IMR-90 (cell line): ENCODE measurements around the gene ZDHHC11B. TPM values are rescaled to one million over a fixed set of nuclear protein-coding genes. Genes with fewer than 3 reads are reported as not detected.

Experiments used
- ATAC-seq: fragments of 200-7000 bp; cut with Tn5 transposase; 2 replicates; pipeline ENCODE4 v1.9.1; 2020; ENCODE audit warnings: low read depth, mild to moderate bottlenecking, moderate library complexity
- BruUV-seq: library from RNA; stranded (reverse); fragments of 400-500 nt; replicated peaks from 2 replicates; lab custom pipeline; 2021; lab: Mats Ljungman, UMichigan
- CTCF ChIA-PET: fragments of 300-600 bp; formaldehyde crosslinking; extraction: SDS; loops from one replicate; lab custom pipeline; 2021; ENCODE audit warnings: antibody characterized with exemption; lab: Yijun Ruan, JAX
- POLR2A ChIA-PET: fragments of 300-600 bp; sonication (Branson Sonifier 250); formaldehyde crosslinking; loops from one replicate; lab custom pipeline; 2022; ENCODE audit warnings: antibody characterized with exemption; ENCODE audit not compliant: unreplicated experiment; lab: Charles Lee
- DNase-seq: peaks from one replicate; pipeline ENCODE4 v3.0.0; 2013
- H2AFZ ChIP-seq: replicated peaks from 2 replicates; pipeline ENCODE3; 2013; ENCODE audit warnings: low read length, mild to moderate bottlenecking; ENCODE audit not compliant: poor library complexity
- H2AK5ac ChIP-seq: 2 replicates; pipeline ENCODE4 v1.6.1; 2013; ENCODE audit warnings: low read depth, low read length, inconsistent platforms
- H2AK9ac ChIP-seq: replicated peaks from 2 replicates; pipeline ENCODE3; 2013; ENCODE audit warnings: mild to moderate bottlenecking, low read depth, low read length, moderate library complexity; ENCODE audit not compliant: poor library complexity
- H2BK120ac ChIP-seq: 2 replicates; pipeline ENCODE4 v1.6.1; 2013; ENCODE audit warnings: low read depth, low read length, inconsistent platforms
- H2BK15ac ChIP-seq: 3 replicates; pipeline ENCODE4 v1.6.1; 2013; ENCODE audit warnings: low read depth, low read length, inconsistent platforms
- H2BK20ac ChIP-seq: 2 replicates; pipeline ENCODE4 v1.6.1; 2013; ENCODE audit warnings: low read depth, mild to moderate bottlenecking, inconsistent platforms, low read length, moderate library complexity
- H2BK5ac ChIP-seq: 2 replicates; pipeline ENCODE4 v1.6.1; 2013; ENCODE audit warnings: mild to moderate bottlenecking, low read depth, low read length, inconsistent platforms; ENCODE audit not compliant: poor library complexity, severe bottlenecking
- H3K14ac ChIP-seq: replicated peaks from 2 replicates; pipeline ENCODE4 v1.6.1; 2013; ENCODE audit warnings: low read depth, low read length, inconsistent platforms
- H3K18ac ChIP-seq: 2 replicates; pipeline ENCODE4 v1.6.1; 2013; ENCODE audit warnings: low read depth, low read length, control low read depth
- H3K23ac ChIP-seq: 2 replicates; pipeline ENCODE4 v1.6.1; 2013; ENCODE audit warnings: low read depth, low read length, inconsistent platforms
- H3K27ac ChIP-seq: 2 replicates; pipeline ENCODE4 v1.5.1; 2013; ENCODE audit warnings: mild to moderate bottlenecking, control low read depth, low read length; ENCODE audit not compliant: insufficient read depth
- H3K27me3 ChIP-seq: 2 replicates; pipeline ENCODE4 v1.6.1; 2013; ENCODE audit warnings: low read length; ENCODE audit not compliant: control insufficient read depth, insufficient read depth
- H3K36me3 ChIP-seq: 2 replicates; pipeline ENCODE4 v1.6.1; 2013; ENCODE audit warnings: low read length, mixed read lengths; ENCODE audit not compliant: control insufficient read depth, insufficient read depth
- H3K4ac ChIP-seq: 2 replicates; pipeline ENCODE4 v1.6.1; 2013; ENCODE audit warnings: low read depth, low read length, inconsistent platforms
- H3K4me1 ChIP-seq: 2 replicates; pipeline ENCODE4 v1.6.1; 2013; ENCODE audit warnings: low read length, mixed read lengths; ENCODE audit not compliant: control insufficient read depth, insufficient read depth
- H3K4me2 ChIP-seq: 2 replicates; pipeline ENCODE4 v1.6.1; 2013; ENCODE audit warnings: low read depth, mild to moderate bottlenecking, control low read depth, low read length, moderate library complexity
- H3K4me3 ChIP-seq: 2 replicates; pipeline ENCODE4 v1.5.1; 2013; ENCODE audit warnings: low read depth, mild to moderate bottlenecking, control low read depth, low read length, moderate library complexity; ENCODE audit not compliant: insufficient read depth
- H3K56ac ChIP-seq: 2 replicates; pipeline ENCODE4 v1.6.1; 2013; ENCODE audit warnings: low read length, inconsistent platforms; ENCODE audit not compliant: insufficient read depth; ENCODE audit errors: extremely low read depth
- H3K79me1 ChIP-seq, 2 experiments: 2 replicates each; pipeline ENCODE4 v1.6.1; 2013; ENCODE audit warnings: low read length in 2 of 2, inconsistent platforms in 1 of 2, low read depth in 1 of 2
- H3K9ac ChIP-seq: 2 replicates; pipeline ENCODE4 v1.6.1; 2013; ENCODE audit warnings: low read depth, low read length, control low read depth
- H3K9me1 ChIP-seq: 2 replicates; pipeline ENCODE4 v1.6.1; 2013; ENCODE audit warnings: low read length, inconsistent platforms; ENCODE audit not compliant: insufficient read depth
- H3K9me3 ChIP-seq: 2 replicates; pipeline ENCODE4 v1.6.1; 2013; ENCODE audit warnings: low read length; ENCODE audit not compliant: control insufficient read depth, insufficient read depth
- H4K20me1 ChIP-seq: 2 replicates; pipeline ENCODE4 v1.6.1; 2013; ENCODE audit warnings: low read length, inconsistent platforms; ENCODE audit not compliant: insufficient read depth
- H4K5ac ChIP-seq: 2 replicates; pipeline ENCODE4 v1.6.1; 2013; ENCODE audit warnings: mild to moderate bottlenecking, low read depth, low read length, control low read depth
- H4K8ac ChIP-seq, 2 experiments: 2 replicates each; pipeline ENCODE4 v1.6.1; 2013; ENCODE audit warnings: low read depth in 2 of 2, low read length in 2 of 2, control low read depth in 1 of 2, inconsistent platforms in 1 of 2
- H4K91ac ChIP-seq: 2 replicates; pipeline ENCODE4 v1.6.1; 2013; ENCODE audit warnings: low read depth, low read length, inconsistent platforms; ENCODE audit not compliant: insufficient read depth
- CEBPB ChIP-seq: IDR thresholded peaks from 2 replicates; pipeline ENCODE4 v1.6.1; 2012; ENCODE audit warnings: low read depth, low read length, improper control_type of control experiment
- CHD1 ChIP-seq: IDR thresholded peaks from 2 replicates; pipeline ENCODE4 v1.6.1; 2012; ENCODE audit warnings: low read depth, low read length, improper control_type of control experiment
- ELK1 ChIP-seq: fragments of 150-350 bp; IDR thresholded peaks from 2 replicates; pipeline ENCODE4 v1.6.1; 2016; ENCODE audit warnings: low read depth, mild to moderate bottlenecking, low read length, moderate library complexity, borderline replicate concordance
- RAD21 ChIP-seq: IDR thresholded peaks from 2 replicates; pipeline ENCODE4 v1.6.1; 2012; ENCODE audit warnings: low read length, improper control_type of control experiment
- SMC3 ChIP-seq: fragments of 150-350 bp; IDR thresholded peaks from 2 replicates; pipeline ENCODE4 v1.6.1; 2016; ENCODE audit warnings: low read depth, mild to moderate bottlenecking, antibody characterized with exemption, low read length, moderate library complexity
- WGBS, 2 experiments: methylation state at CpG; one replicate each; pipeline versions ENCODE4 v1.1.5 to v1.1.7; 2013; ENCODE audit warnings: missing lambda C conversion rate in 2 of 2; ENCODE audit not compliant: insufficient read length in 1 of 2; ENCODE audit errors: extremely low coverage in 2 of 2; 5-methylcytosine and 5-hydroxymethylcytosine counted together
- dilution Hi-C: fragments of 300-500 bp; cut with HindIII; formaldehyde crosslinking; loops from one replicate; pipeline ENCODE4 v1.14.3; 2018; ENCODE audit warnings: low sequenced_read_pairs; ENCODE audit not compliant: unreplicated experiment
- in situ Hi-C: fragments of 300-500 bp; cut with MboI; formaldehyde crosslinking; loops from 3 replicates; pipeline ENCODE4 v1.14.3; 2019; ENCODE audit warnings: low sequenced_read_pairs, inconsistent platforms, mixed read lengths
- intact Hi-C: fragments of 100-400 bp; cut with micrococcal nuclease; formaldehyde crosslinking; loops from 2 replicates; pipeline ENCODE4 v1.10.0; 2022
- polyA plus RNA-seq, 3 experiments: library from polyadenylated mRNA; depleted of rRNA; stranded (reverse); fragments of >200 nt; gene quantifications; 2 replicates each; pipeline ENCODE4 v1.2.3, GENCODE V29; 2012; ENCODE audit warnings: low replicate concordance in 1 of 3
- total RNA-seq: library from RNA; depleted of rRNA; stranded (reverse); fragments of >200 nt; gene quantifications from 2 replicates; pipeline ENCODE4 v1.2.3, GENCODE V29; 2012

Gene ZDHHC11B
- total and polyA plus RNA-seq, 2 of the 4 experiments (the other 2 are of a cell fraction): 0.12 TPM; not detected in 1

DNA sequence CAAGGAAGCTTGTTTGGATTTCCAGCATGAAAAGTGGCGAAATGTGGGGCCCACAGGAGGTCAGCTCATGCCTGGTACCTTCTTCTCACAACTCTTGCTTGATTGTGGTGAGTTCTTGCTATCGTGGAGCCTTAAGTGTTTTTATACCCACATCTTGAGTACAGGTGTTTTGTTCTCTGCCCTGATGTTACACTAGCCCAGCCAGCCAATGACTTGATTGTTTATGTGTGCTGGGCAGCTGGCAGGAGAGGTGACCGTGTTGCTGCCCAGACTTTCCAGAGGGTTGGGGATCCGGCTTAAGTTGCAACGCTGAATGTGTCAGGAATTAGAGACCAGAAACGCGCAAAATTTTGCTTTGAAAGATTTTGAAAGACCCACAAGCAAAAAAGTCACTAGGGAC lies 67.4 kb downstream of the ZDHHC11B start:
- Histone ChIP-seq H2BK20ac (no peak overlapping the region), H3K9ac (no peak overlapping the region), H3K4me3 (no peak overlapping the region), H3K23ac (no peak overlapping the region), H3K4ac (no peak overlapping the region), H3K4me2 (no peak overlapping the region), H3K18ac (no peak overlapping the region), H3K36me3 (no peaks in the 10 kb centered on the region), H3K27ac (no peak overlapping the region), H4K20me1 (no peaks in the 10 kb centered on the region), H2BK5ac (no peak overlapping the region), H4K8ac (no peak overlapping the region), H3K9me3 (no peaks in the 10 kb centered on the region), H3K79me1 (no peaks in the 10 kb centered on the region), H2AK9ac (no peak overlapping the region), H2BK15ac (no peak overlapping the region), H3K9me1 (no peaks in the 10 kb centered on the region), H3K56ac (no peak overlapping the region), H4K91ac (no peak overlapping the region), H4K5ac (no peak overlapping the region), H2AFZ (no peak overlapping the region), H2BK120ac (no peak overlapping the region), H2AK5ac (no peak overlapping the region), H3K14ac (no peak overlapping the region), H3K27me3 (peaks cover 4% of the 10 kb centered on the region; the same call in 1 of the 2 replicates), H3K4me1 (no peaks in the 10 kb centered on the region)
- TF ChIP-seq CHD1 (no peak), SMC3 (no peak), RAD21 (no peak), ELK1 (no peak), CEBPB (no peak)
- ChIA-PET POLR2A (no interaction called here), CTCF (no interaction called here)
- in situ Hi-C loops: no loop called here
- BruUV-seq: no TSS peak
- ATAC-seq (no peak), DNase-seq (no peak)
- WGBS, 2 experiments: no CpG with 5 or more reads among the region's 7 CpGs
- dilution Hi-C loops: no loop called here
- intact Hi-C loops: no loop called here
